Sciatic nerve (tissue), 2 donors: ENCODE measurements around the gene ARMH1. TPM values are rescaled to one million over a fixed set of nuclear protein-coding genes. Genes with fewer than 3 reads are reported as not detected.
A peak's percentile ranks its signal among the peaks of the same experiment; 100 is the strongest.

Experiments used
- ATAC-seq: fragments of 200-7000 bp; cut with Tn5 transposase; one replicate; pipeline ENCODE4 v1.9.1; 2020; ENCODE audit warnings: mild to moderate bottlenecking, moderate library complexity
- DNase-seq: peaks from one replicate; pipeline ENCODE4 v3.0.0-alpha.2; 2020; ENCODE audit warnings: low spot score
- intact Hi-C: fragments of 100-400 bp; cut with DNase I; formaldehyde crosslinking; loops from one replicate; pipeline ENCODE4 v1.14.2; 2022
- total RNA-seq: library from RNA; stranded (reverse); fragmentation: NEBNext Ultra II Directional; extraction: Animal tissue kit (Norgen Biotek cat#: 25700); gene quantifications from one replicate; pipeline ENCODE4 v1.2.1, GENCODE V29; 2021
- donor health status: DM: no; HTN: no; CAD: no.
- donor health status: DM: no; HTN: no; CAD: no.

The ARMH1 gene
- total RNA-seq, 1 donor from 2014 or later, result 3.9 TPM

DNA sequence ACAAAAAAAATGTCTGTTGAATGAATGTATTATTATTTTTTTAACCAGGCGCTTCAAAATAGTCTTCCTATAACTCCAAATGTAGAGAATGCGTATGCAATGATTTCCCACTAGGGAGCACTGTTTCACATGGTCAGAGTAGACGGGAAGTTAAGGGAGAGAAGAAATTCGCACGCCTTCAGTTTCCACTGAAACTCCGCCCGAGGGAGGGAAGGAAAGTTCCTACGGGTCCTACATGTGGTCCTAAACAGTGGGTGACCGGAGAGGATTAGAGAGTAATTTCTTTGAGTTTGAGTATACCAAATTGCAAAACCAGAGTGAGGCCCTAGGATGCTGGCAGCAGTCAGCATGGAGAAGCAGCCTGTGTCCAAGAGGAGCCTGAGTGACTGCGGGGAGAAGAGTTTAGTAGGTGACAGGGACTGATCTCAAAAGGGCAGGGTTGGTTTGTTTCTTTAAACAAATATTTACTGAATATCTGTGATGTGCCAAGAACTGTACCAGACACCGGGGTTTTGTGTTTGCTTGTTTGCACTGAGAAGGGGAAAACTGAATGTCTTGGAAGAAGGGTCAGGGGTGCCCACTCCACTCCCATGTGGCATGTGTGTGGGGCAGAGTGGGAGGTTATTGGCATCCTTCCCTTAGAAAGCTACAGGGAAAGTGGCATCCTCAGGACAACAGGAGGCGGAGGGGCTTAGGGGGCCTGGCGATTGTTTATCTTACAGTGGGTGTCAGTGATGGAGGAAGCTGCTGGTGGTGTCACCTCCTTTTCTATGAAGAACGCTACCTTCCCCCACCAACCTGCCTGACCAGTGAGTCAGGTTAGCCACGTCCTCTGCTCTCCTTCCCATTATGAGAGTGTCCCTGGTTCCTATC lies 33.7 kb downstream of the ARMH1 start:
- intact Hi-C loops, result no loop called here
- ATAC-seq (peak; percentile 67), DNase-seq (no peak)

DNA sequence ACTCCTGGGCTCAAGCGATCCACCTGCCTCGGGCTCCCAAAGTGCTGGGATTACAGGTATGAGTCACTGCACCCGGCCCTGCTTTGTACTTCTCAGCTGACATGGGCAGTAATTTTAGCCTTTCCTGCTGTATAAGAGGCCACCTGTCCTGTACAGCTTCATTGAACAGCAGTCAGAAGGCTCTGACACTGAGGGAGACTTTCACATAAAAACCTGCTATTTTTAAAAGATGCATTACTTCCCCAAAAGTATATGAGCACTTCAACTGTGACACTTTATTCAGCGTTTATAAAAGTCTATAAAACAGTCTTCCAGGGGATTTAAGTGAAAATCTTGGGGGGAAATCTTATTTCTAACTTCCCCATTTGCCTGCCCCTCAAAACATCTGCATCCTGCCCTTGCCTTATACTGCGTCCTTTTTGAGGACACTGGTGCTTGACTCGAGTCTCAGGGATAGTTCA lies 38.8 kb downstream of the ARMH1 start:
- ATAC-seq (no peak), DNase-seq (no peak)
- intact Hi-C loops, result loop anchor here (10.0 kb wide), 1 partner anchor 71 kb away; the partner anchor contains the start of gene BEST4

GRCh38 chr1:44714532-44714931 lies 40.0 kb downstream of the ARMH1 start:
- peak; percentile 16 for ATAC-seq
- intact Hi-C loops, result loop anchor here (10.0 kb wide), 1 partner anchor 70 kb away; the partner anchor contains the start of gene BEST4

GRCh38 chr1:44714944-44715571 lies 40.5 kb downstream of the ARMH1 start:
- ATAC-seq (peak; percentile 83), DNase-seq (no peak)
- intact Hi-C loops, result loop anchor here (10.0 kb wide), 1 partner anchor 70 kb away; the partner anchor contains the start of gene BEST4

More at GRCh38 chr1:44714532-44714931, 40.0 kb downstream of the ARMH1 start:
- no peak for DNase-seq

DNA sequence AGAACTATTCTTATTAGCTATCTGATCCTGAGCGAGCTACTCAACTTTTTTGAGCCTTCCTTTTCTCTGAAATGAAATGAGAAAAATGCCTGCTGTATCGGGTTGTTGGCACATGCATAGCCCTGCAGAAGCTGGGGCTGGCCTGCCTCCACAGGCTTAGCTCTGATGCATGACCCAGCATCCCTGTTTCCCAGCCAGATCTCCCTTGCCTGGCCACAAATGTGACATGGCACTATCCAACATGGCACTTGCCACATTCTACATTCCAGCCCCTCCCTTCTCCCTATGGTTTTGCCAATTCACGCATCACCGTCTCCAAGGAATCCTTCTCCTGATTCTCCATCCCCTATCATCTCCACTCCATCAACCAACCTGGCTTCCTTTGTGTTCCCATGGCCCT lies 42.6 kb downstream of the ARMH1 start:
- ATAC-seq, result no peak
- intact Hi-C loops, result loop anchor here (10.0 kb wide), 1 partner anchor 68 kb away; the partner anchor contains the start of gene BEST4
- DNase-seq, result no peak

GRCh38 chr1:44717653-44718052 lies 43.1 kb downstream of the ARMH1 start:
- intact Hi-C loops, result loop anchor here (10.0 kb wide), 1 partner anchor 67 kb away; the partner anchor contains the start of gene BEST4
- DNase-seq (no peak), ATAC-seq (no peak)

DNA sequence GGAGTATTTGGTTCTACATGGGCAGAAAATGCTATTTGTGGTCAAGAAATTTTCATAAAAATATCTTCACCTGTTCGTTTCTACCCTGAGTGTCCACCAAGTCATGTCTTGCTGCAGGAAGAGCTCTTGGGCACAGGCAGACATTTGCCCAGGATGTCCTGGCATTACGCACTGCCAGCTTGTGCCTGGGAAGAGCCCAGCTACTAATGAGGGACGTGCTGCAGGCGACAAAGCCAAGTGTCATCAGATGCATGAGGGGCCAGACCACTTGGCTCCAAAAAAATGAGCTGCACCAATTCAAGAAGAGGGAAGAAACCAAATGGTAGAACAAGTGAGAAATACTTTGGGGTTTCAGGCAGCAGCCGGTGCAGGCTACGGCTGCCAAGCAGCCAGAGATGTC lies 43.6 kb downstream of the ARMH1 start:
- no peak for ATAC-seq
- intact Hi-C loops, result loop anchor here (10.0 kb wide), 1 partner anchor 67 kb away; the partner anchor contains the start of gene BEST4
- DNase-seq, result no peak

GRCh38 chr1:44719318-44719717 lies 44.8 kb downstream of the ARMH1 start:
- DNase-seq (no peak), ATAC-seq (no peak)
- intact Hi-C loops, result loop anchor here (10.0 kb wide), 1 partner anchor 65 kb away; the partner anchor contains the start of gene BEST4

GRCh38 chr1:44720281-44720680 lies 45.8 kb downstream of the ARMH1 start:
- DNase-seq, result no peak
- no peak for ATAC-seq
- intact Hi-C loops, result no loop called here

GRCh38 chr1:44721485-44722361 lies 47.2 kb downstream of the ARMH1 start:
- DNase-seq (no peak), ATAC-seq (peak; percentile 84)
- intact Hi-C loops, result no loop called here

DNA sequence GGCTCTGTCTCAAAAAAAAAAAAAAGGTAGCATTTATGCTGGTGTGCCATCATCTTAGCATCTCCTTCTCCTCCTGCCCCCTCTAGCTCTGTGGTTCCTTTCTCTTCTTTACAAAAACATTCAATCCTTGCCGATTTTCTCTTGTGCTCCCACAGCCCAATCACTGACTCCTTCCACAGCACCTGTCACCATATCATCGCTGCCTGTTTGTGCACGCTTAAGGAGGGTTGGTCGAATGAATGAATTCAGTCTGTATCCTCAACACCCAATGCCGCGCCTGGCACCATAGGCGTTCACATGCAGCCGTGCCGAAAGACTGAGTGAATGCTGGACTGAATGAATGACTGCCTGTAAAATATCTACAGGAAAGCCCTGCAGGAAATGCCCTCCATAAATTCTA lies 48.5 kb downstream of the ARMH1 start:
- intact Hi-C loops, result no loop called here
- ATAC-seq, result no peak
- DNase-seq, result no peak

GRCh38 chr1:44723496-44724295 lies 49.2 kb downstream of the ARMH1 start:
- no peak for DNase-seq
- intact Hi-C loops, result no loop called here
- ATAC-seq, result no peak

GRCh38 chr1:44724296-44724954 lies 49.9 kb downstream of the ARMH1 start:
- ATAC-seq, result no peak
- intact Hi-C loops, result no loop called here
- DNase-seq, result no peak

DNA sequence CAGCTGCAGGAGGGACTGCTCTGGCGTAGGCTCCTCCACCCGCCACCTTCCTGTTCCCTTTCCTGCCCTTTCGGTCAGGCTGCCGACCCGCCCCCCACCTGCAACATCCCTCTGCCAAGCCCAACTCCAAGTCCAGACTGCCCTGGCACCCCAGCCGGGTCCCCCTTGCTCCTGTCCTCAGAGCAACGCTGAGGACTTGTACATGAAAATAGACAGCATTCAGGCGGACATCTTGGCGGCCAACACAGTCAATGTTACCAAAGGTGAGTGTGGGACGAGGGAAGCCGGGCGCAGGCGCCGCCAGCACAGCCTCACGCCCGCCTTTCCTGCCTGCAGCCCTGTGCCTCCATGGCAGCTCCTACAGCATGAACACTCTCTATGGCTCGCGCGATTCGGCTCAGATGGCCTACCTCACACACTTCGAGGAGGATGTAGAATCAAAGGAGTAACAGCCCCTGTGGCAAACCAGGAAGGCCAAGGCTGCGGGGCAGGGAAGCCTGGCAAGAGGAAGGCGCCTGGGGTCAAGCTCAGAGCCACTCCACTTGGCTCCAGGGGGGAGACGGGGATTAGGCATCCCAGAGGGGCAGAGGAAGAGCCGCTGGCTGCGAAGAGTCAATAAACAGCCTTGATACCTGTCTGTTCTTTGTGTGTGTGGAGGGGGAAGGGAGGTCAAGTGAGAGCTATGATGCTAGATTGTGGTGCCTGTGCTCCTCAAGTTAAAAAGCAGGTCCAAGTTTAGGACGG lies 50.6 kb downstream of the ARMH1 start:
- ATAC-seq, result no peak
- intact Hi-C loops, result no loop called here
- DNase-seq, result no peak

DNA sequence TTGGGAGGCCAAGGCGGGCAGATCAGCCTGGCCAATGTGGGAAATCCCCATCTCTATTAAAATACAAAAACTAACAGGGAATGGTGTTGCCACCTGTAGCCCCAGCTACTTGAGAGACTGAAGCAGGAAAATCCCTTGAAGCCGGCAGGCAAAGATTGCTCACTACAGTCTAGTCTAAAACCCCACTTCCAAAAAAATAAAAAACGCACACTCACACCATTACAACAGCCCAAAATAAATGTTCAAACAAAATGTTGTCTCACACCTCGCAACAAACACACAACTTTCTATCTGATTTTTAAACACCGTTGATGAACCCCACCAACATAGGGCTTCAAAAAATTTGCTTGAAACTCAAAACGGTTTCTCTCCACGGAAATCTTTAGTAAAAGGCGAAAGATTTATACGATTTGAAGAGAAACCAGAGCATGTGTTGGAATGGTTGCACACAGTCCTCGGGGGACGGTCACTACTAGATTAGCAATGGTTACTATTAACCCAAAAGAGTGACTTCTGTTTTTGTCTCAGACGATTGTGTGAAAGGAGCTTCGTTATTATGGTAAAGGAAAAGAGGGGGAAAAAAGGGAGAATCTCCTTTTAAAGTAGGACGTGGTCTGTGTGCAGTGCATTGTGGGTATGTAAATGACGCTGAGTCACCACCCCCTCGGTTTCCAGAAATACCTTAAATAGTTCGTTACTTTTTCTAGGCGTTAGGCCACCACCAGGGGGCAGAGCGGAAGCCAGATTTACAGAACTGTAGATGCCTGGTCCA lies 56.4 kb downstream of the ARMH1 start, which contains the start of gene RNU5D-1:
TSS of gene RNU5D-1 (minus strand) at position 430 of the 772 bp plus-strand sequence.
- intact Hi-C loops, result no loop called here
- DNase-seq, result peak; percentile 97
- ATAC-seq, result peak; percentile 91

DNA sequence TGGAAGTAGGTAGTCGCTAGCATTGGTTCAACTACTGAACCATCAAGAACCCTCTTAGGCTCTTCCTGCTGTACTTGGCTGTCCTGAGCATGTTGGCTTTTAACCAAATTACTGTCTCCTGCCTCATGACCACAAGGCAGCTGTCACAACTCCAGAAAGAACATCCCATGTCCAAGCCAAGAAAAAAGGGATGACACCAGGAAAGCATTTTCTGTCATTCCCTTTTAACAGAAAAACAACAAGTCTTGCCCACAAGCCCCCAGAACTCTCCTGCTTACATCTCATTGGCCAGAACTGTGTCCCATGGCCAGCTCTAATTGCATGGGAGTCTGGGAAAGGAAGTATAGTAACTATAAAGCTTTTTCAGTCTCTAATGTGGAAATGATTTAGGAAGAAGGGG lies 58.9 kb downstream of the ARMH1 start:
- intact Hi-C loops, result no loop called here
- DNase-seq, result no peak
- ATAC-seq, result no peak
